22Rv1 (cell line): ENCODE measurements around the gene TYW1.
"Not testable (repeated sequence)": the region's sequence is repeated elsewhere in the genome, so short reads cannot be mapped to it uniquely, and the experiment has no call there.

Experiments
- ZFX ChIP-seq: fragments of 450-650 bp; IDR thresholded peaks from 2 replicates; pipeline ENCODE4 v1.6.1; 2017; ENCODE audit warnings: antibody characterized with exemption, borderline replicate concordance
- TF ChIP-seq, protein P1 (sequence below): fragments of 450-650 bp; IDR thresholded peaks from 2 replicates; pipeline ENCODE4 v1.5.1; 2017; ENCODE audit warnings: mild to moderate bottlenecking

DNA sequence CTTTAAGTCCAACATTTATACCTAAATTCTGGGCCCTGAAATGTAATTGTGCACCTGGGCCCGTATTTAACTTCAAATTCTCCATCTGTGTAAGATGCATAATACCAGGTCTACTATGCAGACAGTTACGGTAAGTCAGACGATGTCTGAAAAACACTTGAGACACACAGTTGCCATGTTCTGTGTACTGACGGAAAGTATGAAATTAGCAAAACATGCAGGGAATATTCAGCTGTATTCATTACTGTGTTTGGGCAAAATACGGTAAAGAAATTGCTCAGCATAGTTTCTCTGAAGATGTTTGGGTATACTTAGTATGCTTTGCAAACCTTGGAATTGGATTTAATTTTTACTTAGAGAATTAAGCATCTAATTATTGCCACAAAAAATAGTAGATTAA lies 18.3 kb upstream of the TYW1 start:
- TF ChIP-seq, protein P1, sequence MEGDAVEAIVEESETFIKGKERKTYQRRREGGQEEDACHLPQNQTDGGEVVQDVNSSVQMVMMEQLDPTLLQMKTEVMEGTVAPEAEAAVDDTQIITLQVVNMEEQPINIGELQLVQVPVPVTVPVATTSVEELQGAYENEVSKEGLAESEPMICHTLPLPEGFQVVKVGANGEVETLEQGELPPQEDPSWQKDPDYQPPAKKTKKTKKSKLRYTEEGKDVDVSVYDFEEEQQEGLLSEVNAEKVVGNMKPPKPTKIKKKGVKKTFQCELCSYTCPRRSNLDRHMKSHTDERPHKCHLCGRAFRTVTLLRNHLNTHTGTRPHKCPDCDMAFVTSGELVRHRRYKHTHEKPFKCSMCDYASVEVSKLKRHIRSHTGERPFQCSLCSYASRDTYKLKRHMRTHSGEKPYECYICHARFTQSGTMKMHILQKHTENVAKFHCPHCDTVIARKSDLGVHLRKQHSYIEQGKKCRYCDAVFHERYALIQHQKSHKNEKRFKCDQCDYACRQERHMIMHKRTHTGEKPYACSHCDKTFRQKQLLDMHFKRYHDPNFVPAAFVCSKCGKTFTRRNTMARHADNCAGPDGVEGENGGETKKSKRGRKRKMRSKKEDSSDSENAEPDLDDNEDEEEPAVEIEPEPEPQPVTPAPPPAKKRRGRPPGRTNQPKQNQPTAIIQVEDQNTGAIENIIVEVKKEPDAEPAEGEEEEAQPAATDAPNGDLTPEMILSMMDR, result not testable (repeated sequence)
- TF ChIP-seq ZFX, result not testable (repeated sequence)
